IMR-90 (cell line): ENCODE results near the gene DUSP2. TPM values are rescaled to one million over a fixed set of nuclear protein-coding genes. Genes with fewer than 3 reads are reported as not detected.

Experiments used
- ATAC-seq: fragments of 200-7000 bp; cut with Tn5 transposase; 2 replicates; pipeline ENCODE4 v1.9.1; 2020; ENCODE audit warnings: low read depth, mild to moderate bottlenecking, moderate library complexity
- BruUV-seq: library from RNA; stranded (reverse); fragments of 400-500 nt; replicated peaks from 2 replicates; lab custom pipeline; 2021; lab: Mats Ljungman, UMichigan
- CTCF ChIA-PET: fragments of 300-600 bp; formaldehyde crosslinking; extraction: SDS; loops from one replicate; lab custom pipeline; 2021; ENCODE audit warnings: antibody characterized with exemption; lab: Yijun Ruan, JAX
- POLR2A ChIA-PET: fragments of 300-600 bp; sonication (Branson Sonifier 250); formaldehyde crosslinking; loops from one replicate; lab custom pipeline; 2022; ENCODE audit warnings: antibody characterized with exemption; ENCODE audit not compliant: unreplicated experiment; lab: Charles Lee
- DNase-seq: peaks from one replicate; pipeline ENCODE4 v3.0.0; 2013
- H2AFZ ChIP-seq: replicated peaks from 2 replicates; pipeline ENCODE3; 2013; ENCODE audit warnings: low read length, mild to moderate bottlenecking; ENCODE audit not compliant: poor library complexity
- H2AK5ac ChIP-seq: 2 replicates; pipeline ENCODE4 v1.6.1; 2013; ENCODE audit warnings: low read depth, low read length, inconsistent platforms
- H2AK9ac ChIP-seq: replicated peaks from 2 replicates; pipeline ENCODE3; 2013; ENCODE audit warnings: mild to moderate bottlenecking, low read depth, low read length, moderate library complexity; ENCODE audit not compliant: poor library complexity
- H2BK120ac ChIP-seq: 2 replicates; pipeline ENCODE4 v1.6.1; 2013; ENCODE audit warnings: low read depth, low read length, inconsistent platforms
- H2BK15ac ChIP-seq: 3 replicates; pipeline ENCODE4 v1.6.1; 2013; ENCODE audit warnings: low read depth, low read length, inconsistent platforms
- H2BK20ac ChIP-seq: 2 replicates; pipeline ENCODE4 v1.6.1; 2013; ENCODE audit warnings: low read depth, mild to moderate bottlenecking, inconsistent platforms, low read length, moderate library complexity
- H2BK5ac ChIP-seq: 2 replicates; pipeline ENCODE4 v1.6.1; 2013; ENCODE audit warnings: mild to moderate bottlenecking, low read depth, low read length, inconsistent platforms; ENCODE audit not compliant: poor library complexity, severe bottlenecking
- H3K14ac ChIP-seq: replicated peaks from 2 replicates; pipeline ENCODE4 v1.6.1; 2013; ENCODE audit warnings: low read depth, low read length, inconsistent platforms
- H3K18ac ChIP-seq: 2 replicates; pipeline ENCODE4 v1.6.1; 2013; ENCODE audit warnings: low read depth, low read length, control low read depth
- H3K23ac ChIP-seq: 2 replicates; pipeline ENCODE4 v1.6.1; 2013; ENCODE audit warnings: low read depth, low read length, inconsistent platforms
- H3K27ac ChIP-seq: 2 replicates; pipeline ENCODE4 v1.5.1; 2013; ENCODE audit warnings: mild to moderate bottlenecking, control low read depth, low read length; ENCODE audit not compliant: insufficient read depth
- H3K27me3 ChIP-seq: 2 replicates; pipeline ENCODE4 v1.6.1; 2013; ENCODE audit warnings: low read length; ENCODE audit not compliant: control insufficient read depth, insufficient read depth
- H3K36me3 ChIP-seq: 2 replicates; pipeline ENCODE4 v1.6.1; 2013; ENCODE audit warnings: low read length, mixed read lengths; ENCODE audit not compliant: control insufficient read depth, insufficient read depth
- H3K4ac ChIP-seq: 2 replicates; pipeline ENCODE4 v1.6.1; 2013; ENCODE audit warnings: low read depth, low read length, inconsistent platforms
- H3K4me1 ChIP-seq: 2 replicates; pipeline ENCODE4 v1.6.1; 2013; ENCODE audit warnings: low read length, mixed read lengths; ENCODE audit not compliant: control insufficient read depth, insufficient read depth
- H3K4me2 ChIP-seq: 2 replicates; pipeline ENCODE4 v1.6.1; 2013; ENCODE audit warnings: low read depth, mild to moderate bottlenecking, control low read depth, low read length, moderate library complexity
- H3K4me3 ChIP-seq: 2 replicates; pipeline ENCODE4 v1.5.1; 2013; ENCODE audit warnings: low read depth, mild to moderate bottlenecking, control low read depth, low read length, moderate library complexity; ENCODE audit not compliant: insufficient read depth
- H3K56ac ChIP-seq: 2 replicates; pipeline ENCODE4 v1.6.1; 2013; ENCODE audit warnings: low read length, inconsistent platforms; ENCODE audit not compliant: insufficient read depth; ENCODE audit errors: extremely low read depth
- H3K79me1 ChIP-seq, 2 experiments: 2 replicates each; pipeline ENCODE4 v1.6.1; 2013; ENCODE audit warnings: low read length in 2 of 2, inconsistent platforms in 1 of 2, low read depth in 1 of 2
- H3K9ac ChIP-seq: 2 replicates; pipeline ENCODE4 v1.6.1; 2013; ENCODE audit warnings: low read depth, low read length, control low read depth
- H3K9me1 ChIP-seq: 2 replicates; pipeline ENCODE4 v1.6.1; 2013; ENCODE audit warnings: low read length, inconsistent platforms; ENCODE audit not compliant: insufficient read depth
- H3K9me3 ChIP-seq: 2 replicates; pipeline ENCODE4 v1.6.1; 2013; ENCODE audit warnings: low read length; ENCODE audit not compliant: control insufficient read depth, insufficient read depth
- H4K20me1 ChIP-seq: 2 replicates; pipeline ENCODE4 v1.6.1; 2013; ENCODE audit warnings: low read length, inconsistent platforms; ENCODE audit not compliant: insufficient read depth
- H4K5ac ChIP-seq: 2 replicates; pipeline ENCODE4 v1.6.1; 2013; ENCODE audit warnings: mild to moderate bottlenecking, low read depth, low read length, control low read depth
- H4K8ac ChIP-seq, 2 experiments: 2 replicates each; pipeline ENCODE4 v1.6.1; 2013; ENCODE audit warnings: low read depth in 2 of 2, low read length in 2 of 2, control low read depth in 1 of 2, inconsistent platforms in 1 of 2
- H4K91ac ChIP-seq: 2 replicates; pipeline ENCODE4 v1.6.1; 2013; ENCODE audit warnings: low read depth, low read length, inconsistent platforms; ENCODE audit not compliant: insufficient read depth
- BHLHE40 ChIP-seq: fragments of 150-350 bp; IDR thresholded peaks from 2 replicates; pipeline ENCODE4 v1.6.1; 2016; ENCODE audit warnings: mild to moderate bottlenecking, low read depth, low read length
- CEBPB ChIP-seq: IDR thresholded peaks from 2 replicates; pipeline ENCODE4 v1.6.1; 2012; ENCODE audit warnings: low read depth, low read length, improper control_type of control experiment
- CHD1 ChIP-seq: IDR thresholded peaks from 2 replicates; pipeline ENCODE4 v1.6.1; 2012; ENCODE audit warnings: low read depth, low read length, improper control_type of control experiment
- CTCF ChIP-seq: conservative IDR thresholded peaks from 2 replicates; pipeline ENCODE4 v1.5.1; 2012; ENCODE audit warnings: mild to moderate bottlenecking, low read depth, low read length, improper control_type of control experiment
- ELK1 ChIP-seq: fragments of 150-350 bp; IDR thresholded peaks from 2 replicates; pipeline ENCODE4 v1.6.1; 2016; ENCODE audit warnings: low read depth, mild to moderate bottlenecking, low read length, moderate library complexity, borderline replicate concordance
- FOS ChIP-seq: fragments of 150-350 bp; IDR thresholded peaks from 2 replicates; pipeline ENCODE4 v1.6.1; 2016; ENCODE audit warnings: low read depth, low read length
- MAFK ChIP-seq: IDR thresholded peaks from 2 replicates; pipeline ENCODE4 v1.6.1; 2012; ENCODE audit warnings: low read depth, low read length, improper control_type of control experiment
- MAZ ChIP-seq: IDR thresholded peaks from 2 replicates; pipeline ENCODE4 v1.6.1; 2012; ENCODE audit warnings: low read depth, mild to moderate bottlenecking, low read length, improper control_type of control experiment, moderate library complexity, borderline replicate concordance
- MXI1 ChIP-seq: IDR thresholded peaks from 2 replicates; pipeline ENCODE4 v1.6.1; 2012; ENCODE audit warnings: low read depth, mild to moderate bottlenecking, low read length, moderate library complexity, borderline replicate concordance
- NFE2L2 ChIP-seq: fragments of 150-350 bp; IDR thresholded peaks from 2 replicates; pipeline ENCODE4 v1.6.1; 2016; ENCODE audit warnings: low read depth, mild to moderate bottlenecking, low read length
- POLR2A ChIP-seq: IDR thresholded peaks from 2 replicates; pipeline ENCODE4 v1.6.1; 2012; ENCODE audit warnings: mild to moderate bottlenecking, low read depth, low read length
- RAD21 ChIP-seq: IDR thresholded peaks from 2 replicates; pipeline ENCODE4 v1.6.1; 2012; ENCODE audit warnings: low read length, improper control_type of control experiment
- RCOR1 ChIP-seq: IDR thresholded peaks from 2 replicates; pipeline ENCODE4 v1.6.1; 2012; ENCODE audit warnings: mild to moderate bottlenecking, low read length, improper control_type of control experiment; ENCODE audit not compliant: insufficient replicate concordance
- RFX5 ChIP-seq: IDR thresholded peaks from 2 replicates; pipeline ENCODE4 v1.8.0; 2012; ENCODE audit warnings: low read depth, mild to moderate bottlenecking, low read length, moderate library complexity
- SMC3 ChIP-seq: fragments of 150-350 bp; IDR thresholded peaks from 2 replicates; pipeline ENCODE4 v1.6.1; 2016; ENCODE audit warnings: low read depth, mild to moderate bottlenecking, antibody characterized with exemption, low read length, moderate library complexity
- USF2 ChIP-seq: fragments of 150-350 bp; IDR thresholded peaks from 2 replicates; pipeline ENCODE4 v1.6.1; 2017; ENCODE audit warnings: mild to moderate bottlenecking, antibody characterized with exemption, low read length, low read depth
- WGBS, 2 experiments: methylation state at CpG; one replicate each; pipeline versions ENCODE4 v1.1.5 to v1.1.7; 2013; ENCODE audit warnings: missing lambda C conversion rate in 2 of 2; ENCODE audit not compliant: insufficient read length in 1 of 2; ENCODE audit errors: extremely low coverage in 2 of 2; 5-methylcytosine and 5-hydroxymethylcytosine counted together
- dilution Hi-C: fragments of 300-500 bp; cut with HindIII; formaldehyde crosslinking; loops from one replicate; pipeline ENCODE4 v1.14.3; 2018; ENCODE audit warnings: low sequenced_read_pairs; ENCODE audit not compliant: unreplicated experiment
- in situ Hi-C: fragments of 300-500 bp; cut with MboI; formaldehyde crosslinking; loops from 3 replicates; pipeline ENCODE4 v1.14.3; 2019; ENCODE audit warnings: low sequenced_read_pairs, inconsistent platforms, mixed read lengths
- intact Hi-C: fragments of 100-400 bp; cut with micrococcal nuclease; formaldehyde crosslinking; loops from 2 replicates; pipeline ENCODE4 v1.10.0; 2022
- polyA plus RNA-seq, 3 experiments: library from polyadenylated mRNA; depleted of rRNA; stranded (reverse); fragments of >200 nt; gene quantifications; 2 replicates each; pipeline ENCODE4 v1.2.3, GENCODE V29; 2012; ENCODE audit warnings: low replicate concordance in 1 of 3
- total RNA-seq: library from RNA; depleted of rRNA; stranded (reverse); fragments of >200 nt; gene quantifications from 2 replicates; pipeline ENCODE4 v1.2.3, GENCODE V29; 2012

Gene DUSP2
- total and polyA plus RNA-seq, 2 of the 4 experiments (the other 2 are of a cell fraction), result 1.8 to 3.8 TPM

GRCh38 chr2:96153991-96154431, 8.8 kb upstream of the DUSP2 start:
- Histone ChIP-seq H3K4me3 (no peak overlapping the region), H3K27ac (no peak overlapping the region), H3K9me1 (no peaks in the 10 kb centered on the region), H3K79me1 (no peaks in the 10 kb centered on the region), H2BK20ac (no peak overlapping the region), H3K4me1 (no peaks in the 10 kb centered on the region; the same call in 1 of the 2 replicates), H3K14ac (no peak overlapping the region), H4K20me1 (no peaks in the 10 kb centered on the region), H3K27me3 (peaks cover 10% of the 10 kb centered on the region; the same call in 1 of the 2 replicates), H2BK15ac (no peak overlapping the region), H2BK5ac (no peak overlapping the region), H2AK5ac (no peak overlapping the region), H2AK9ac (peak overlapping the region; percentile 65), H3K23ac (no peak overlapping the region), H3K4ac (no peak overlapping the region), H3K4me2 (no peak overlapping the region), H3K56ac (no peak overlapping the region), H3K36me3 (no peaks in the 10 kb centered on the region), H4K8ac (no peak overlapping the region), H4K5ac (no peak overlapping the region), H2AFZ (no peak overlapping the region), H3K9ac (no peak overlapping the region), H3K18ac (no peak overlapping the region), H4K91ac (no peak overlapping the region), H3K9me3 (no peaks in the 10 kb centered on the region), H2BK120ac (no peak overlapping the region)
- ChIA-PET CTCF (no interaction called here), POLR2A (no interaction called here)
- no peak for ATAC-seq
- no TSS peak for BruUV-seq
- intact Hi-C loops, result no loop called here
- in situ Hi-C loops, result no loop called here
- dilution Hi-C loops, result no loop called here
- TF ChIP-seq SMC3 (no peak), MAZ (no peak), USF2 (no peak), RFX5 (no peak), CTCF (no peak), POLR2A (no peak), RCOR1 (no peak), MAFK (no peak), BHLHE40 (no peak), FOS (no peak), RAD21 (no peak), CEBPB (no peak), MXI1 (no peak), ELK1 (no peak), CHD1 (no peak), NFE2L2 (no peak)
- WGBS, 2 experiments, result no CpG with 5 or more reads among the region's 7 CpGs
- no peak for DNase-seq
